H9 (cell line): ENCODE results near the gene LARGE1. TPM values are rescaled to one million over a fixed set of nuclear protein-coding genes. Genes with fewer than 3 reads are reported as not detected.

Source experiments
- DNase-seq: peaks from one replicate; pipeline ENCODE4 v3.0.0-alpha.2; 2017
- H2AFZ ChIP-seq: one replicate; pipeline ENCODE4 v1.6.1; 2013; ENCODE audit warnings: mild to moderate bottlenecking, low read length, control low read depth, moderate library complexity
- H2AK5ac ChIP-seq: 2 replicates; pipeline ENCODE4 v1.6.1; 2013; ENCODE audit warnings: low read length, control low read depth, mixed read lengths; ENCODE audit not compliant: insufficient read length
- H2BK120ac ChIP-seq: one replicate; pipeline ENCODE4 v1.6.1; 2013; ENCODE audit warnings: low read depth, mild to moderate bottlenecking, low read length, control low read depth, inconsistent platforms; ENCODE audit not compliant: poor library complexity, severe bottlenecking
- H2BK12ac ChIP-seq: 2 replicates; pipeline ENCODE4 v1.6.1; 2013; ENCODE audit warnings: low read length, control low read depth, mixed read lengths, low read depth; ENCODE audit not compliant: insufficient read length
- H2BK15ac ChIP-seq: 2 replicates; pipeline ENCODE4 v1.6.1; 2013; ENCODE audit warnings: low read depth, low read length, control low read depth
- H2BK20ac ChIP-seq: one replicate; pipeline ENCODE4 v1.6.1; 2013; ENCODE audit warnings: low read depth, mild to moderate bottlenecking, low read length, control low read depth, inconsistent platforms; ENCODE audit not compliant: poor library complexity, severe bottlenecking
- H2BK5ac ChIP-seq: 2 replicates; pipeline ENCODE4 v1.6.1; 2013; ENCODE audit warnings: low read length, control low read depth, mixed read lengths; ENCODE audit not compliant: insufficient read length
- H3K14ac ChIP-seq: 2 replicates; pipeline ENCODE4 v1.6.1; 2013; ENCODE audit warnings: low read length, control low read depth; ENCODE audit not compliant: insufficient read depth
- H3K18ac ChIP-seq: 2 replicates; pipeline ENCODE4 v1.6.1; 2013; ENCODE audit warnings: low read depth, mild to moderate bottlenecking, mixed read lengths, low read length, control low read depth; ENCODE audit not compliant: insufficient read length
- H3K23ac ChIP-seq: 2 replicates; pipeline ENCODE4 v1.6.1; 2013; ENCODE audit warnings: low read length, control low read depth, mixed read lengths, low read depth; ENCODE audit not compliant: insufficient read length
- H3K23me2 ChIP-seq: 2 replicates; pipeline ENCODE4 v1.6.1; 2013; ENCODE audit warnings: low read depth, mild to moderate bottlenecking, mixed read lengths, low read length, control low read depth; ENCODE audit not compliant: insufficient read length, poor library complexity, severe bottlenecking
- H3K27ac ChIP-seq: 2 replicates; pipeline ENCODE4 v1.5.1; 2013; ENCODE audit warnings: low read length, control low read depth, mixed read lengths, low read depth; ENCODE audit not compliant: insufficient read length
- H3K27me3 ChIP-seq: 2 replicates; pipeline ENCODE4 v1.6.1; 2013; ENCODE audit warnings: low read length, control low read depth, inconsistent platforms; ENCODE audit not compliant: insufficient read depth
- H3K4ac ChIP-seq: 2 replicates; pipeline ENCODE4 v1.6.1; 2013; ENCODE audit warnings: low read depth, mild to moderate bottlenecking, control low read depth, inconsistent platforms, low read length, moderate library complexity
- H3K4me1 ChIP-seq: 2 replicates; pipeline ENCODE4 v1.6.1; 2013; ENCODE audit warnings: low read length, control low read depth, inconsistent platforms; ENCODE audit not compliant: insufficient read depth
- H3K4me2 ChIP-seq: 2 replicates; pipeline ENCODE4 v1.6.1; 2013; ENCODE audit warnings: low read length, control low read depth, mixed read lengths; ENCODE audit not compliant: insufficient read length, insufficient read depth
- H3K56ac ChIP-seq: 2 replicates; pipeline ENCODE4 v1.6.1; 2013; ENCODE audit warnings: low read depth, mild to moderate bottlenecking, mixed read lengths, low read length, control low read depth; ENCODE audit not compliant: insufficient read length
- H3K79me1 ChIP-seq: 2 replicates; pipeline ENCODE4 v1.6.1; 2013; ENCODE audit warnings: low read depth, mild to moderate bottlenecking, moderate library complexity, low read length, control low read depth, inconsistent platforms; ENCODE audit not compliant: insufficient read depth, poor library complexity, severe bottlenecking
- H3K79me2 ChIP-seq: 2 replicates; pipeline ENCODE4 v1.6.1; 2013; ENCODE audit warnings: low read length, control low read depth, inconsistent platforms; ENCODE audit not compliant: insufficient read depth
- H3K9ac ChIP-seq: 2 replicates; pipeline ENCODE4 v1.6.1; 2013; ENCODE audit warnings: low read length, control low read depth, mixed read lengths; ENCODE audit not compliant: insufficient read length; ENCODE audit errors: extremely low read depth
- H3K9me3 ChIP-seq: one replicate; pipeline ENCODE4 v1.6.1; 2013; ENCODE audit warnings: low read depth, low read length, inconsistent platforms; ENCODE audit not compliant: control insufficient read depth
- H3T11ph ChIP-seq: one replicate; pipeline ENCODE4 v1.6.1; 2013; ENCODE audit warnings: mild to moderate bottlenecking, low read length, control low read depth, inconsistent platforms
- H4K20me1 ChIP-seq: one replicate; pipeline ENCODE4 v1.6.1; 2013; ENCODE audit not compliant: control insufficient read depth, insufficient read length, insufficient read depth
- H4K5ac ChIP-seq: 2 replicates; pipeline ENCODE4 v1.6.1; 2013; ENCODE audit warnings: low read depth, mild to moderate bottlenecking, mixed read lengths, low read length, control low read depth; ENCODE audit not compliant: insufficient read length
- H4K8ac ChIP-seq: replicated peaks from 2 replicates; pipeline ENCODE4 v1.6.1; 2013; ENCODE audit warnings: low read length, control low read depth, mixed read lengths, low read depth; ENCODE audit not compliant: insufficient read length
- H4K91ac ChIP-seq: 2 replicates; pipeline ENCODE4 v1.6.1; 2013; ENCODE audit warnings: low read depth, mild to moderate bottlenecking, moderate library complexity, mixed read lengths, low read length, control low read depth; ENCODE audit not compliant: insufficient read length
- H3K27ac Mint-ChIP-seq, 3 experiments: 2 replicates in 2 of 3; 3 replicates in 1 of 3; pipeline ENCODE4 v1.8.0; 2020 to 2021; ENCODE audit warnings: mixed read lengths in 3 of 3, mild to moderate bottlenecking in 1 of 3, moderate library complexity in 1 of 3
- H3K27me3 Mint-ChIP-seq: 2 replicates; pipeline ENCODE4 v1.8.0; 2021; ENCODE audit warnings: low read depth, mild to moderate bottlenecking, moderate library complexity, mixed read lengths
- H3K36me3 Mint-ChIP-seq, 3 experiments: 2 replicates in 2 of 3; 3 replicates in 1 of 3; pipeline ENCODE4 v1.8.0; 2020 to 2021; ENCODE audit warnings: low read depth in 3 of 3, mixed read lengths in 3 of 3; ENCODE audit not compliant: insufficient read depth in 1 of 3
- H3K4me1 Mint-ChIP-seq, 2 experiments: 2 replicates each; pipeline ENCODE4 v1.8.0; 2020; ENCODE audit warnings: mixed read lengths in 2 of 2
- H3K4me3 Mint-ChIP-seq, 2 experiments: 2 replicates in 1 of 2; 3 replicates in 1 of 2; pipeline ENCODE4 v1.8.0; 2020 to 2021; ENCODE audit warnings: mild to moderate bottlenecking in 2 of 2, mixed read lengths in 2 of 2, moderate library complexity in 1 of 2
- H3K9me3 Mint-ChIP-seq, 2 experiments: 2 replicates in 1 of 2; 3 replicates in 1 of 2; pipeline ENCODE4 v1.8.0; 2020; ENCODE audit warnings: mild to moderate bottlenecking in 2 of 2, mixed read lengths in 2 of 2, moderate library complexity in 1 of 2
- CTCF ChIP-seq: fragments of 200-600 bp; sonication (generic); conservative IDR thresholded peaks from 3 replicates; pipeline ENCODE4 v1.8.0; 2021; ENCODE audit warnings: antibody characterized with exemption, mild to moderate bottlenecking
- WGBS: extraction: QIAGEN DNeasy Blood & Tissue Kit; methylation state at CpG from one replicate; pipeline ENCODE4 v1.1.7; 2013; ENCODE audit warnings: missing lambda C conversion rate, low lambda C conversion rate, mixed read lengths; ENCODE audit not compliant: insufficient read length; ENCODE audit errors: extremely low coverage; 5-methylcytosine and 5-hydroxymethylcytosine counted together
- total RNA-seq: library from RNA; stranded (reverse); gene quantifications from 2 replicates; pipeline ENCODE4 v1.2.1, GENCODE V29; 2021

The LARGE1 gene
- total RNA-seq, 1 experiment from 2014 or later, result 43.5 TPM

GRCh38 chr22:33648478-33648877, 271.8 kb downstream of the LARGE1 start:
- peaks cover 6% of the 10 kb centered on the region for H3K79me2 ChIP-seq
- H3K36me3 Mint-ChIP-seq, result peaks cover 34 to 38% (median 36%) of the 10 kb centered on the region in 3 experiments

More at GRCh38 chr22:33648478-33648877, 271.8 kb downstream of the LARGE1 start:
- Mint-ChIP-seq H3K27me3 (no peaks in the 10 kb centered on the region; the same call in 1 of the 2 replicates), H3K4me3 (no peak overlapping the region), H3K27ac (no peak overlapping the region), H3K9me3 (peaks cover 10 to 21% of the 10 kb centered on the region in 2 experiments; a peak in 4 of 5 replicates), H3K4me1 (peaks cover 0 to 2% of the 10 kb centered on the region in 2 experiments; a peak in 1 of 4 replicates)
- no peak overlapping the region for H2AK5ac ChIP-seq
- no peak for DNase-seq
- H3T11ph ChIP-seq, result no peak overlapping the region
- H3K4ac ChIP-seq, result no peak overlapping the region
- no peaks in the 10 kb centered on the region for H3K9me3 ChIP-seq
- no peak overlapping the region for H3K23ac ChIP-seq
- H3K27me3 ChIP-seq, result no peaks in the 10 kb centered on the region
- no CpG with 5 or more reads among the region's 3 CpGs for WGBS
- no peak overlapping the region for H2BK12ac ChIP-seq
- no peak overlapping the region for H4K5ac ChIP-seq
- H2BK20ac ChIP-seq, result no peak overlapping the region
- no peak overlapping the region for H2BK120ac ChIP-seq
- no peak overlapping the region for H4K91ac ChIP-seq
- H2BK5ac ChIP-seq, result no peak overlapping the region
- no peaks in the 10 kb centered on the region for H3K4me1 ChIP-seq
- H3K14ac ChIP-seq, result no peak overlapping the region
- H2AFZ ChIP-seq, result no peak overlapping the region
- no peak for TF ChIP-seq CTCF
- H3K27ac ChIP-seq, result no peak overlapping the region
- H3K23me2 ChIP-seq, result no peaks in the 10 kb centered on the region
- no peaks in the 10 kb centered on the region for H4K20me1 ChIP-seq
- H3K79me1 ChIP-seq, result no peaks in the 10 kb centered on the region
- no peak overlapping the region for H3K9ac ChIP-seq
- no peak overlapping the region for H3K18ac ChIP-seq
- H3K56ac ChIP-seq, result no peak overlapping the region
- no peak overlapping the region for H3K4me2 ChIP-seq
- H4K8ac ChIP-seq, result no peak overlapping the region
- H2BK15ac ChIP-seq, result no peak overlapping the region
